Body of pancreas (tissue), 4 donors: Measurements from ENCODE around the gene AOC3.

Source experiments
- CTCF ChIP-seq, 7 experiments: fragments of 450-650 bp in 4 of 7; fragments of 200-600 bp in 3 of 7; sonication (generic) in 3 of 7; IDR thresholded peaks; one replicate each; pipeline ENCODE4 v1.5.1; 2016 to 2019; ENCODE audit warnings: antibody characterized with exemption in 7 of 7
- POLR2A ChIP-seq, 3 donors: fragments of 450-650 bp; IDR thresholded peaks; one replicate each; pipeline ENCODE4 v1.6.1; 2016; ENCODE audit warnings: antibody characterized with exemption in 3 of 3, mild to moderate bottlenecking in 2 of 3

- no peak for TF ChIP-seq CTCF (IDR thresholded peaks at IDR 0.05)
- no peak for TF ChIP-seq POLR2A (IDR thresholded peaks at IDR 0.05)
These were observed 35.5 kb downstream of the AOC3 start for GRCh38 chr17:42886283-42887176.
